ENCODE measurements around the gene FBXW8. TPM values are rescaled to one million over a fixed set of nuclear protein-coding genes. Genes with fewer than 3 reads are reported as not detected.

The FBXW8 gene
- total RNA-seq, 4 donors from 2014 or later, result 9.1 to 19.0 (median 13.5) TPM

DNA sequence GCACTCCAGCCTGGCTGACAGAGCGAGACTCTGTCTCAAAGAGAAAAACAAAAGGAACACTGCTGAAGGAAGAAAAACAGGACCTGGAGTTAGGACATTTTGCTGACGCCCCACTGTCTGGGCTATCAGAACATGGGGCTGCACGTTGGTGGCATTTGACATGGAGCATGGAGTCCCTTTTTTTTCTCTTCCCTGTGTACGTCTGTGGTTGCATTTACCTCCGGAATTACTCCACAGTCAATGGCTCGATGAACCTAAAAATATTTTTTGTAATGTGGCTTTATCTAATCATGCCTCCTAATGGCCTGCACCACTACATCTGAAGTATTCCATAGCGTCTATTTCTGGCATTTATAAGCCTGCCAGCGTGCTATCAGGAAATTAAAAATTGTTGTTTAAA is 157.7 kb downstream of the FBXW8 start:
- H3K27ac ChIP-seq, result no peak overlapping the region
- DNase-seq (ENCODE audit: low spot score in 2 of 2), result no peak
- H3K4me3 ChIP-seq, result no peak overlapping the region
- TF ChIP-seq POLR2AphosphoS5 (IDR thresholded peaks at IDR 0.05), result no peak
- TF ChIP-seq POLR2A (IDR thresholded peaks at IDR 0.05), result no peak
- TF ChIP-seq EP300 (IDR thresholded peaks at IDR 0.05), result no peak
- TF ChIP-seq, protein P1, sequence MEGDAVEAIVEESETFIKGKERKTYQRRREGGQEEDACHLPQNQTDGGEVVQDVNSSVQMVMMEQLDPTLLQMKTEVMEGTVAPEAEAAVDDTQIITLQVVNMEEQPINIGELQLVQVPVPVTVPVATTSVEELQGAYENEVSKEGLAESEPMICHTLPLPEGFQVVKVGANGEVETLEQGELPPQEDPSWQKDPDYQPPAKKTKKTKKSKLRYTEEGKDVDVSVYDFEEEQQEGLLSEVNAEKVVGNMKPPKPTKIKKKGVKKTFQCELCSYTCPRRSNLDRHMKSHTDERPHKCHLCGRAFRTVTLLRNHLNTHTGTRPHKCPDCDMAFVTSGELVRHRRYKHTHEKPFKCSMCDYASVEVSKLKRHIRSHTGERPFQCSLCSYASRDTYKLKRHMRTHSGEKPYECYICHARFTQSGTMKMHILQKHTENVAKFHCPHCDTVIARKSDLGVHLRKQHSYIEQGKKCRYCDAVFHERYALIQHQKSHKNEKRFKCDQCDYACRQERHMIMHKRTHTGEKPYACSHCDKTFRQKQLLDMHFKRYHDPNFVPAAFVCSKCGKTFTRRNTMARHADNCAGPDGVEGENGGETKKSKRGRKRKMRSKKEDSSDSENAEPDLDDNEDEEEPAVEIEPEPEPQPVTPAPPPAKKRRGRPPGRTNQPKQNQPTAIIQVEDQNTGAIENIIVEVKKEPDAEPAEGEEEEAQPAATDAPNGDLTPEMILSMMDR (IDR thresholded peaks at IDR 0.05), result no peak
- H3K4me1 ChIP-seq, result no peaks in the 10 kb centered on the region
- 94% methylated on average over 8 of the region's 8 CpGs for WGBS
- no peaks in the 10 kb centered on the region for H3K9me3 ChIP-seq
- no peaks in the 10 kb centered on the region for H3K27me3 ChIP-seq
- no peaks in the 10 kb centered on the region for H3K36me3 ChIP-seq

DNA sequence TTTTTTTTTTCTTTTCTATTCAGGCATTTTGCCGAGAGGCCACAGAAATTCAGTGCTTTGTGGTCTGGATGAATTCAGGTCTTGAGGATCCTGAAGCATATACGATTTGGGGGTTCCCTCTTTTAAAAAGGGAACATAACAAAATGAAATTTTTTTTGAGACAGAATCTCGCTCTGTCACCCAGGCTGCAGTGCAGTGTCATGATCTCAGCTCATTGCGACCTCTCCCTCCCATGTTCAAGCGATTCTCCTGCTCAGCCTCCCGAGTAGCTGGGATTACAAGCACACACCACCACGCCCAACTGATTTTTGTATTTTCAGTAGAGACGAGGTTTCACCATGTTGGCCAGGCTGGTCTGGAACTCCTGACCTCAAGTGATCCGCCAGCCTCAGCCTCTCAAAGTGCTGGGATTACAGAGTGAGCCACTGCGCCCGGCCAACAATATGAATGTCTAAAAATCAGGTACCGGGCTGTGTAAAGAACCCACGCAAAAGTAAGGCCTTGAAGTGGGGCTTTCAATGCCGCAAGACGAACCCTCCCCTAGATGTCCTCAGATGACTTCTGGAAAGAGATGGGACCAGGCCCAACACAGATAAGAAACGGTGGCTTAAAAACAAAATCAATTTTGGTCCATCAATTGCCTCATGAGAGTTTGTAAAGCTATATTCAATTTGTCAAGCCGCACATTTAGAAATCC is 158.5 kb downstream of the FBXW8 start:
- Histone ChIP-seq H3K4me3 (no peak overlapping the region), H3K27me3 (no peaks in the 10 kb centered on the region), H3K27ac (no peak overlapping the region), H3K9me3 (no peaks in the 10 kb centered on the region), H3K36me3 (no peaks in the 10 kb centered on the region), H3K4me1 (no peaks in the 10 kb centered on the region)
- 81% methylated on average over 17 of the region's 17 CpGs for WGBS
- DNase-seq (ENCODE audit: low spot score in 2 of 2), result no peak
- TF ChIP-seq POLR2A (IDR thresholded peaks at IDR 0.05) (no peak), EP300 (IDR thresholded peaks at IDR 0.05) (no peak), POLR2AphosphoS5 (IDR thresholded peaks at IDR 0.05) (no peak)
- TF ChIP-seq, protein P1 (IDR thresholded peaks at IDR 0.05), result no peak

DNA sequence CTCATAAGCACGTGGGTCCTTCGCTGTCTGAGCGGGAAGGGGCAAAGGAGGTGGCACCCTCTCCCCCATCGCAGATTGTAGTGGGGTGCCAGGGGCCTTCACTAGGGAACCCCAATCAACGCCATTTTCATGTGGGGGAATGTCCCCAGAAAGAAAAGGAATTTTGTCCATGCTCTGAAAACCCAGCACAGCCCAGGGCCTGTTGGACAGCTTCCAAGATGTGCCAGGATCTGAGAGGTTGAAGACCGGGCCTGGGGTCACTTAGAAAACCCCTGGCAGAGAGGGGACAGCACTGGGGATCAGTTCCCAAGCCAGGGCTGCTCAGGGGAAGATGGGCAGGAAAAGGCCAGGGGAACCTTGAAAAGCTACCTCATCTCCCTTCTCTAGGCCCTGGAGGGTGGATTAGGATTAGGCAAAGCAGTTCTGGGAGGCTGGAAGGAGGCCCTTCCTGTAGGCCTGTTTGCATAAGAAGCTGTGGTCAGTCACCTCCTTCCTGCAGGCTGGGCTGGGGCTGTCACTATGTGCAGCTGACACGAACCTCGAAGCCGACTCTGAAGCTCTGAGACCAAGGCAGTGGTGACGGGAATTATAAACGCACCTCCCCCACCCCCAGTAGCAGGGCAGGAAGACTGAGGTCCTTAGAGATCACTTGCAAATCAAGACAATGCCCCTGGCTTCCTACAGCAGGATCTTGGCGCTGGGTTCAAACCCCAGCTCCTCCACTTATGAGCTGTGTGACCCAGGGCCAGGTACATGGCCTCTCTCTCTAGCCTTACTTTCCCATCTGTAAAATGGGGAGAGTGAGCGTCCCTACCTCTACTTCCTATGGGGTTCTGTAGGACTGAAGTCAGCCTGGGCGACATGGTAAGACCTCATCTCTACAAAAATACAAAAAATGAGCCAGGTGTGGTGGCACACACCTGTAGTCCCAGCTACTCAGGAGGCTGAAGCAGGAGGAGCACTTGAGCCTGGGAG is 159.5 kb downstream of the FBXW8 start:
- no peak for DNase-seq (ENCODE audit: low spot score in 2 of 2)
- no peaks in the 10 kb centered on the region for H3K9me3 ChIP-seq
- H3K4me1 ChIP-seq, result no peaks in the 10 kb centered on the region
- no peak for TF ChIP-seq EP300 (IDR thresholded peaks at IDR 0.05)
- TF ChIP-seq, protein P1 (IDR thresholded peaks at IDR 0.05), result no peak
- TF ChIP-seq POLR2A (IDR thresholded peaks at IDR 0.05), result no peak
- no peak for TF ChIP-seq POLR2AphosphoS5 (IDR thresholded peaks at IDR 0.05)
- no peaks in the 10 kb centered on the region for H3K36me3 ChIP-seq
- no peak overlapping the region for H3K4me3 ChIP-seq
- no peak overlapping the region for H3K27ac ChIP-seq
- no peaks in the 10 kb centered on the region for H3K27me3 ChIP-seq
- 79% methylated on average over 13 of the region's 14 CpGs for WGBS

DNA sequence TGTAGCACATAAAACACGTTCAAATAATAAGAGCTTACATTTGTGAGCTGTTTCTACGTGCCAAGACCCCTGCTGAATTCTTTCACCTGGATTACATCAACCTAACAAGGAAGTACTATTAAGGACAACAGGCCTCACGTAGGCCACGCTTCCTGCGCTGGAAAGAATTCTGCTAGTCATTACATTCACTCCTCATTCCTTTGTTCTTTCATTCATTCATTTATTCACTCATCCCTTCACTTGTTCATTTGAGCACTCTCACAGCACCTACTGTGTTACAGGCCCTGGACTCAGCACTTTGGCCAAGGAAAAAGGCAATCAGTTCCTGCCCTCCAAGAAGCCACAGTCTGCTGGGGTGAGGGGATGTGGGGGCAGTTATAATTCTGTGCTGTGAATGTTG is 160.3 kb downstream of the FBXW8 start:
- no peak for DNase-seq (ENCODE audit: low spot score in 2 of 2)
- no peaks in the 10 kb centered on the region for H3K9me3 ChIP-seq
- no peaks in the 10 kb centered on the region for H3K4me1 ChIP-seq
- H3K27me3 ChIP-seq, result no peaks in the 10 kb centered on the region
- no peak overlapping the region for H3K4me3 ChIP-seq
- 83% methylated on average over 5 of the region's 5 CpGs for WGBS
- no peak overlapping the region for H3K27ac ChIP-seq
- TF ChIP-seq EP300 (IDR thresholded peaks at IDR 0.05), result no peak
- no peak for TF ChIP-seq POLR2A (IDR thresholded peaks at IDR 0.05)
- TF ChIP-seq POLR2AphosphoS5 (IDR thresholded peaks at IDR 0.05), result no peak
- TF ChIP-seq, protein P1 (IDR thresholded peaks at IDR 0.05), result no peak
- no peaks in the 10 kb centered on the region for H3K36me3 ChIP-seq

DNA sequence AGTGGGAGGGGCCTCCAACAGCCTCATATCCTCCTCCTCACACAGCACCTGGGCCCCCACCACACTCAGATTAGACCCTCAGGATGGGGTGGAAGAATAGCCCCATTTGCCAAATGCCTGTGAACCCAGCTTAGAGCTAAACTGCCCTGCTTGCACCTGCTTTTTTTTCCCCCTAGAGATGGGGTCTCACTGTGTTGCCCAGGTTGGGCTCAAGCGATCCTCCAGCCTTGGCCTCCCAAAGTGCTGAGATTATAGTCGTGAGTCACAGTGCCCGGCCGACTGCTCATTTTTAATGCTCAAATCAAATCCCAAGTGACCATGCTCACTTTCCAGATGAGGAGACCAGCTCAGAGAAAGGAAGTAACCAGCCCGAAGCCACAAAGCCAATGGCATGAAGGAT is 161.4 kb downstream of the FBXW8 start:
- H3K9me3 ChIP-seq, result no peaks in the 10 kb centered on the region
- peaks cover 6% of the 10 kb centered on the region for H3K27me3 ChIP-seq
- H3K4me1 ChIP-seq, result no peaks in the 10 kb centered on the region
- H3K4me3 ChIP-seq, result no peak overlapping the region
- 90% methylated on average over 5 of the region's 5 CpGs for WGBS
- TF ChIP-seq, protein P1 (IDR thresholded peaks at IDR 0.05), result no peak
- no peak overlapping the region for H3K27ac ChIP-seq
- DNase-seq (ENCODE audit: low spot score in 2 of 2), result no peak
- H3K36me3 ChIP-seq, result no peaks in the 10 kb centered on the region
